SU-DHL-6 (cell line): ENCODE results near the gene TUBG1.

Source experiments
- EZH2phosphoT487 ChIP-seq: fragments of 200-600 bp; sonication (generic), shearing (Covaris generic); conservative IDR thresholded peaks from 2 replicates; pipeline ENCODE4 v1.6.1; 2018; ENCODE audit warnings: mild to moderate bottlenecking, antibody characterized with exemption, low read length, moderate library complexity, mixed read lengths
- TF ChIP-seq, protein P1 (sequence below): fragments of 200-600 bp; sonication (generic); IDR thresholded peaks from one replicate; pipeline ENCODE4 v1.5.1; 2017; ENCODE audit warnings: antibody characterized with exemption, mild to moderate bottlenecking, low read length, moderate library complexity; ENCODE audit not compliant: insufficient read depth, poor library complexity, severe bottlenecking

DNA sequence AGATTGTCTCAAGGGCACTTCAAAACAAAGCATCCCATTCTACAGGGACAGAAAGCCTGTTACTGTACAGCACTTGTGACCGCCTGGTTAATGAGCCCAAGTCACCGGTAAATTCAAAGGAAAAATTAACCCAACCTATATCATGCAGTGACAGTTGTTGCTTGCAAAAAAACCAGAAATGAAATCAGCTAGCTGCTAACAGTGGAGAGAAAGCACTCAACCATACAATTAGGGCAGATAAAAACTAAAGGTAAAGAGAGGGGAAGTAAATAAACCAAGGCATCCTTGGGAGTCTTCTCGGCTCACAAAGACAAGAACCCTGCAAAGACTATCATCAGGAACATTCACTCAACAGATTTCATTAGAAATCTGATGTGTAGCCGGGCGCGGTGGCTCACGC, 6.2 kb upstream of the TUBG1 start:
- TF ChIP-seq, protein P1, sequence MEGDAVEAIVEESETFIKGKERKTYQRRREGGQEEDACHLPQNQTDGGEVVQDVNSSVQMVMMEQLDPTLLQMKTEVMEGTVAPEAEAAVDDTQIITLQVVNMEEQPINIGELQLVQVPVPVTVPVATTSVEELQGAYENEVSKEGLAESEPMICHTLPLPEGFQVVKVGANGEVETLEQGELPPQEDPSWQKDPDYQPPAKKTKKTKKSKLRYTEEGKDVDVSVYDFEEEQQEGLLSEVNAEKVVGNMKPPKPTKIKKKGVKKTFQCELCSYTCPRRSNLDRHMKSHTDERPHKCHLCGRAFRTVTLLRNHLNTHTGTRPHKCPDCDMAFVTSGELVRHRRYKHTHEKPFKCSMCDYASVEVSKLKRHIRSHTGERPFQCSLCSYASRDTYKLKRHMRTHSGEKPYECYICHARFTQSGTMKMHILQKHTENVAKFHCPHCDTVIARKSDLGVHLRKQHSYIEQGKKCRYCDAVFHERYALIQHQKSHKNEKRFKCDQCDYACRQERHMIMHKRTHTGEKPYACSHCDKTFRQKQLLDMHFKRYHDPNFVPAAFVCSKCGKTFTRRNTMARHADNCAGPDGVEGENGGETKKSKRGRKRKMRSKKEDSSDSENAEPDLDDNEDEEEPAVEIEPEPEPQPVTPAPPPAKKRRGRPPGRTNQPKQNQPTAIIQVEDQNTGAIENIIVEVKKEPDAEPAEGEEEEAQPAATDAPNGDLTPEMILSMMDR: no peak
- no peak for TF ChIP-seq EZH2phosphoT487
